ENCODE data around the gene GCN1.

DNA sequence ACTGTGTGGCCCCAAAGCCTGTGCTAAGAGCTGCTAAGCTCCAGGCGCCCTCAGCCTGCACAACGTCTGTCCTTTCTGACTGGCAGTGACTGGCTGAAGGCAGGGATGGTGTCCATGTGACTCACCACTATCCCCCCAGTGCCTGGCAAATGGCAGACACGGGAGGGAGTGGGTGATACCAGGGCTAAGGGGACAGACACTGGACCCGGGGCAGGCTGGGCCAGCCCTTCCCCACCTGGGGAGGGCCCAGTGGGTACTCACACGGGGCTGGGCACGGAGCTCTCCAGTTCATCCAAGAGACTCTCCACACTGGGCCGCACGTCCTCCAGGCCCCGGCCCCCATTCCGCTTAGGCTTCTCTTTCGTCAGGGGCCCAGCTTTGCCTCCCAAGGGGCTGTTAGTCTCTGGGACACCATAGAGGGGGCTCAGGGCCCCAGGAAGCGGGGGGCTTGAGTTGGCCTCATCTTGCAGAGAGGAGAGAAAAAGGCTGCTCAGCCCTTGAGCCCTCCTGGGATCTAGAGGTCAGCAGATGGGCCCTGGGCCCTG lies 27.8 kb upstream of the GCN1 start:
- no peak for TF ChIP-seq CTCF (IDR thresholded peaks at IDR 0.05)
- TF ChIP-seq POLR2A (IDR thresholded peaks at IDR 0.05), result no peak

Data from heart left ventricle (tissue), 13 donors.